GM03348 (cell line): ENCODE results near the gene RTL1.

ENCODE experiments used
- DNase-seq: peaks from one replicate; pipeline ENCODE4 v3.0.0; 2012; ENCODE audit warnings: low spot score

RTL1 gene

GRCh38 chr14:100898935-100899883, 4.3 kb downstream of the RTL1 start:
- DNase-seq = no peak

DNA sequence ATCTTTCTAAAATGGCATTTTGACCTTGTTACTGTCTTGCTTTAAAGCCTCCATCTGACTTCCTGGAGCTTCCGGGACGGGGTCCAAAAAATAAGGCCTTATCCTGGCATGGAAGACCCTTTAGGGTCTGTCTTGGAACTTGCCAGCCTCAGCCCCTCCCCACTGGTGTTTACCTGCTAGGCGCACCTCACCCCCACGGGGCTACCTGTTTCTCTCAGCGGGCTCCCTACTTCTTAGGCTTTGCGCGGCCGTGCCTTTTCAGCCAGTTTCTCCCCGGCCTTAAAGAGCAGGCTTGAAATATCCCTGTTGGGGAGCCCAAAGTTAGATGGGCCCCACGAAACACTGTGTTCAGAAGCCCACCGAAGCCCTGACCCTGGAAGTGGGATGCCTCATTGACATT, 5.1 kb downstream of the RTL1 start:
- DNase-seq = no peak

DNA sequence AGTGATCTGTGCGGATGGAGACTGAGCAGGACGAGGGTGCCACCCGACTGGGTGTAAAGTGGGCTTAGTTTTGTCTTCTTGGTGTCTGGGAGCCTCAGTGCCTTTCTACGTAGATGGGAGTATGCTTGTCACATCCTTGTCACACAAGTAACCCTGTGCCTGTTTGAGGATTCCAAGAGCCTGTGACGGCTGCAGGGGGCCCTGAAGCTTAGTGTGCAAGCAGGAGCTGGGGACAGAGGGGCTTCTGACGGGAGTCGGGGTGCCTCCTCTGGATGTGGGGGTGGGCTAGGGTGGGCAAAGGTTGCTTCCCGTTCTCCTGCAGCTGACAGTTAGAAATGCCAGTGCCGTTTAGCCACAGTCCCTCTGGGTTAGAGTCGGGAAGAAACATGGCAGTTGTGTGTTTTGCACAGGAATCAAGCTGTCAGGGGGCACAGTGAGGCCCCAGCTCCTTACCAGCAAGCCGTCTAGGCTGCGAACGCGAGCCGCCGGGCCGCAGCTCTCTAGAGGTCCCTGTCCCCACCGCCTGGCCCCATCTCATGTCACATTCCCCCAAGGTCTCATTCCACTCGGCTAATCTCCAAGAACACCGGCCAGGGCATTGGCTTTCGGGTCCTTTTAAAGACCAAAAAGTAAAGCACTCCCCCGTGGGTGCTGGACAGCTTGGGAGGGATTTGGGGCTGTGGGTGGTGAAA, 7.0 kb downstream of the RTL1 start:
- no peak for DNase-seq

GRCh38 chr14:100895411-100895810, 8.1 kb downstream of the RTL1 start:
- no peak for DNase-seq

DNA sequence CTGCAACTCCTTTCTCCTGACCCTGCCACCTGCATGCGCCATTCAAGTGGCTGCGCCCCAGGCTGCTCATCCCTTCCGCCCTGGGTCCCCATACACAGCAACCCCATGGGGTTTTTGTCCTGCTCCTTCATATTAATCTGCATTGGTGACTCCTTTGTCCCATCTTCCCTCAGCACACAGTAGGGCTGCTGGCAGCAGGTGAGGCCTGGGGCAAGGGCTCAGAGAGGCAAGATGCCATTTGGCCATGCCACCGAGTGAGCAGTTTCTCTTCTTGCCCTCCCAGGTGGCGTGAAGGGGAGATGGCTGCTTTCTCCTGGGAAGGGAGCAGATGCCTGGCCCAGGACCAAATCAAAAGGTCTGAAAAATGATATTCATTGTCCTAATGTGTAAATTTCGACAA, 9.1 kb downstream of the RTL1 start:
- no peak for DNase-seq

DNA sequence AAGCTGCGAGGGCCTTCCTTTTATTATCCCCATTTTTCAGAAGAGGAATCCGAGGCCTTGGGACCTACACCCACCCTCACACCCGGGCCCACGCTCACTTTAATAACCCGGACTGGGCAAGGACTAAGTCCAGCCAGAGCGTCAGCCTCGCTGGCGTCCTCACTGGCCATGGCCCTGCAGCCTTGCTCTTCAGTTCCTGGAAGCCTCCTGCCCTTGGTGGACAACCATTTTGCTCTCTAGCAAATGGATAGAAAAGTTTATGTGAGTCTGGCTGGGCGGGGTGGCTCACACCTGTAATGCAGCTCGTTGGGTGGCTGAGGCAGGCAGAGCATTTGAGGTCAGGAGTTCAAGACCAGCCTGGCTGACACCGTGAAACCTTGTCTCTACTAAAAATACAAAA, 9.8 kb downstream of the RTL1 start:
- DNase-seq = no peak

DNA sequence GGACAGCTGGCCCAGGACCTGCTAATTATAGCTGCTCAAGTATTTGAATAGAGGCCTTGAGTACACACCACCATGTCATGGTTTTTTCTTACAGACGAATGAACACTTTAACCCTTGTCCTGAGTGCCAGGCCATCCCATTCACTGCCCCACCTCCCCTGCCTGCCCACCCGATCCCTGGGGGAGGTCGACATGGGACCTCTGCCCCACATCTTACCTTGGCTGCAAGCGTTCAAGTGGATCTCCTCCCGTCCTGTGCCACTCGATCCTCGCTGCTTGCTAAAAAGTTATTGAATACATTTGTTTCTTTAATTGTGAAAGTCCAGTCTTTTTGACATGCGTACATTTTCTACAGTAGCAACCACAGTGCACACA, 10.3 kb downstream of the RTL1 start:
- no peak for DNase-seq

- DNase-seq = no peak
Observed at GRCh38 chr14:100892496-100893227, 10.9 kb downstream of the RTL1 start.

DNA sequence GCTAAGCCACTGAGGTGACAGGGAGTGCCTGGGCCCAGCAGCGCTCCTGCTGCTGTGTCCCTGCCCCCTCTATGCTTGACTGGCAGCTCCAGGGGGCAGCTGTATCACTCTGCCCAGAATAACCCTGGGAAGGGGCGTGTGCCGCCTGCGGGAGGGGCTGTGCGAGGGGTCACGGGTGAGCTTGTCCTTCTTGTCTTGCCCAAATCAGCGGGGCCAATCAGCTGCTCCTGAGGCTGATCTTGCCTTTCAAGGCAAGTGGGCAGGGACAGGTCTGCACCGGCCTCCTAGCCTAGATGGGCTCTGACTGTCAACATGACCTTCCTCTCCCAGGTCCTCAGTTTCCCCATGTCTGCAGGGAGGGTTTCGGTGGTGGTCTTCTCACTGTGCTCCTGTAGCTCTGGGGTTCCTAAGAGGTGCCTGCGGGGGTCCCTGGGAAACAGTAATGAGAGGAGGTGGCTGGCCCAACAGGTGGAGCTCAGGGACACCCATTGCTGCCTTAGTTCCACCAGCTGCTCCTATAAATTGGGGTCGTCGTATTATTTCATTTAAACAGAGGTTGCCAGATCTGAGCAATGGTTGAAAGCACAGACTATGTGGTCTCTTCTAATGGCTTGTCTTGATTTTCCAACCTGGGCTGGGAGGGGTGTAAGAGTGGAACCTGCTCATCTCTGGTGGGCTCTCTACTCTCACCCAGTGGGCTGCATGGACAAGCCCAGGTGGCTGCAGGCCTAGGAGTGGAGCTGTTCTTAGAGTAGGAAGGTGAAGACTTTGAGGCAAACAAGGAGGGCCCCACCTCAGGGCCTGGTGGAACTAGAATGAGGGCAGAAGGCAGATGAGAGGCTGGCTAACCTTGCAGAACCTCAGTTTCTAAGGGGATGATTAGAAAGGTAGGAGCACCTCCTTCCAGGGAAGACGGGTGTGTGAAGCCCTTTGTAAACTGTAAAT, 11.7 kb downstream of the RTL1 start:
- no peak for DNase-seq

DNA sequence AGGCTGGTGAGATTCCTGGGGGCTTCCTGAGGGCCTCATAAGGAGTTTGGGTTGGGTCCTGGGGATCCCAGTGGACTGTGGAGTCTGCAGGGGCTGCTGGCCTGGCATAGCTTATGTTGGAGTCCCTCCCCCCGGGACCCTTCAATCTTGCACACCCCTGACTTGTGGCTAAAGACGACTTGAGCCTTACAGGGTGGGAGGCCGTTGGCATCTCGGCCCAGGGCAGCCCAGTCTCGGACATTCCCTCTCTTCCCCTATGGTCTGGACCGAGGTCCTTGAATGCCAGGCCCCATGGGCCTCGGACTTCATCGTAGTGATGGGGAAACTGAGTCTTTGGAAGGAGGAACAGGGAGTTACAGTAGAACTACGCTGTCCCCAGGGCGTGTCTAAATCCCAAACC, 12.5 kb downstream of the RTL1 start:
- DNase-seq = no peak

GRCh38 chr14:100890061-100890850, 13.3 kb downstream of the RTL1 start:
- no peak for DNase-seq

DNA sequence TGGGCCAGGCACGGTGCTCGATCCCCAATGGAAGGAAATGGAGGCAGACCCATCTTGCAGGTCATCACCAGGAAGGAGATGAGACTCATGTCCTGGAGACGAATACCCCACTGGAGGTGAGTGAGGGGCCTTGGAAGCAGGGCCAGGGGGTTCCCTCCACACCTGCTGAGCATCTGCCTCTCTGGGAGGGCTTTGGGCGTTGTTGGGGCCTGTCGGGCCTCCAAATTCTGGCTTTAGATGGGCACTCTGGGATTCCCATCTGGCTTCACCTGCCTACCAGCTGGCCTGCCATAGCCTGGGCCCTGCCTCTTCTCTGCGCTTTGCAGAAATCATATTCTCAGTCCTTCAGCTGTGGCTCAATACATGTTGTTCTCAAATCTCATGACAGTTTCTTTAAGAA, 13.9 kb downstream of the RTL1 start:
- DNase-seq = no peak

DNA sequence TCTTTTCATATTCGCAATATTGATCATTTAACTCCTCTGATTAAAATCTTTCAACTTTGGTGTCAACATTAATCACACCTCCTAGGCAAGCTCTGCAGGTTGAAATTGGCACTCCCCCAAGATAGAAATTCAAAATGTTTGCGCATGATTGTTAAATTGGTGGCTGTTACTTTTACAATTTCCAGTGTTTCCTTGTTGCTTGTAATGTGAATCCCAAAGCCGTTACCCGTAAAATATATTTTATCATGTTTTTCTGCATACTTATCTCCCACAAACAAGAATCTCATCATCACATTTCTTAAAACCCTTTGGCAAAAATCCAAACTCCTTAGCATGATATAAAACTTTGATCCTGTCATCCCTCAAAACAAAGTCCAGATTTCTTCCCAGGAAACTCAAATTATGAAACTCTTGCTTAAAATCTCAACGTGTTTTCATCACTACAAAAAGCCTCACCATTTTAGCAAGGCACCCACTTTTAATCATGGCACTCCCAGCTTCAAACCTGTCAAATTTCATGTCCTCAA, 14.7 kb downstream of the RTL1 start:
- no peak for DNase-seq

DNA sequence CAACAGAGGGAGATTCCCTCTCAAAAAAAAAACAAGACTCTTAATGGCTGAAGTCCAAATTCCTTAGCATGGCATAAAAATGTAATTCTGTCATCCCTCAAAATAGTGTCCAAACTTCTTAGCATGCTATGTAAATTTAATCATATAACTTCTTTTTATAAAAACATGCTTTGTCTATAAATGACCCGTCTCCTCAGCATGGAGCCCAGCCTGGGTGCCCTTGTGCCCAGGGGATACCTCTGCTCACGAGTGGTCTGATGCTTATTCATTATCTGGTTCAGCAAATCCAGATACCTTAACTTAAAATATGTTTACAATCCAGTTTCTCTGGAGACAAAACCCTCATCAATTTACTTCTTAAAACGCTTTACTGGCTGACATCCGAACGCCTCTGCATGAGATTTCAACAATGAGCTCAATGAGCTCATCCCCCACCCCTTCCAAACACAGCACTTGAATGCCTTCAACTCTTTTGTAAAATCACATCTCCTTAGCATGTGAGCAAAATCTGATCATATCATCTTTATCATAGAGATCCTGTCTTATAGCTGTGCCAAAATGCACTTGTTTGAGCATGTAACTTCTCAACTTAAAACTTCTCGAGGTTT, 15.7 kb downstream of the RTL1 start:
- no peak for DNase-seq

GRCh38 chr14:100885617-100886016, 17.9 kb downstream of the RTL1 start:
- DNase-seq = peak; percentile 48

- no peak for DNase-seq
Observed at GRCh38 chr14:100885196-100885595, 18.3 kb downstream of the RTL1 start.

- no peak for DNase-seq
Observed at GRCh38 chr14:100884456-100884855, 19.1 kb downstream of the RTL1 start.

GRCh38 chr14:100883789-100884101, 19.8 kb downstream of the RTL1 start:
- no peak for DNase-seq

DNA sequence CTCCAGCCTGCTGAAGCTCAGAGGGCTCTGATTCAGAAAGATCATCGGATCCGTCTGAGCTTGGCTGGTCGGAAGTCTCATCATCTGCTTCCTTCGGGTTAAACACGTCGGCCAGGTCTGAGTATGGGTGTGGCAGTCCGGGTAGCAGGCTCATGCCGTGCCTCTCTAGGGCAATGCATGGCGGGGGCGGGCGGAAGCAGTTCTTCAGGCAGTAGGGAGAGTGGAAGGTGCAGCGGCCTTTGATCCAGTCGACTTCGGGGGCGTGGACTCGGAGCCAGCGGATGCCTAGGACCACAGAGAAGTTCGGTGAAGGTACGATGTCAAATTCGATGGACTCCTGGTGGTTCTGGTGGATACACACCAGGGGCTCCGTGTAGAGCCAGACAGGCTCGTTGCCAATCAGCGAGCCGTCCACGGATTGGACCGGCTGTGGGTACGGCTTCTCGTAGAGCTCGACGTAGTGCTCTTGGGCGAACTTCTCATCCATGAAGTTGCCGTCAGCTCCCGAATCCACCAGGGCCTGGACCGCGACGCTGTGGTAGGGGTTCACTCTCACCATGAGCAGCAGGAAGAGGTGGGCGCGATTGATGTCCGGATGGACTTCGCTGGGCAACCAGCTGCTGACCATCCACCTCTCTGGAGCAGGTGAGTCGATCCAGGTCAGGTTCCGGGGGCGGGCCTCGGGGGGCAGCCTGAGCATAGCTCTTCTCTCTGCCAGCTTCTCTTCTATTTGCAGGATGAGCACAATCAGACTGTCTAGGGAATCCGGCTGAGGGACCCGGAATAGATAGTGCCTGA, 20.3 kb downstream of the RTL1 start:
- no peak for DNase-seq
